Tibial nerve (tissue), 3 donors: ENCODE results near the gene ASXL3.

Source experiments
- POLR2A ChIP-seq, 2 donors: fragments of 450-650 bp; IDR thresholded peaks; one replicate each; pipeline ENCODE4 v1.6.1; 2017; ENCODE audit warnings: antibody characterized with exemption in 2 of 2, mild to moderate bottlenecking in 2 of 2, moderate library complexity in 2 of 2
- TF ChIP-seq, protein P1 (sequence below), 5 experiments: fragments of 200-600 bp in 3 of 5; fragments of 450-650 bp in 2 of 5; sonication (generic) in 3 of 5; IDR thresholded peaks; one replicate each; pipeline ENCODE4 v1.5.1; 2016 to 2019; ENCODE audit warnings: antibody characterized with exemption in 5 of 5, mild to moderate bottlenecking in 3 of 5, moderate library complexity in 2 of 5

- TF ChIP-seq, protein P1, sequence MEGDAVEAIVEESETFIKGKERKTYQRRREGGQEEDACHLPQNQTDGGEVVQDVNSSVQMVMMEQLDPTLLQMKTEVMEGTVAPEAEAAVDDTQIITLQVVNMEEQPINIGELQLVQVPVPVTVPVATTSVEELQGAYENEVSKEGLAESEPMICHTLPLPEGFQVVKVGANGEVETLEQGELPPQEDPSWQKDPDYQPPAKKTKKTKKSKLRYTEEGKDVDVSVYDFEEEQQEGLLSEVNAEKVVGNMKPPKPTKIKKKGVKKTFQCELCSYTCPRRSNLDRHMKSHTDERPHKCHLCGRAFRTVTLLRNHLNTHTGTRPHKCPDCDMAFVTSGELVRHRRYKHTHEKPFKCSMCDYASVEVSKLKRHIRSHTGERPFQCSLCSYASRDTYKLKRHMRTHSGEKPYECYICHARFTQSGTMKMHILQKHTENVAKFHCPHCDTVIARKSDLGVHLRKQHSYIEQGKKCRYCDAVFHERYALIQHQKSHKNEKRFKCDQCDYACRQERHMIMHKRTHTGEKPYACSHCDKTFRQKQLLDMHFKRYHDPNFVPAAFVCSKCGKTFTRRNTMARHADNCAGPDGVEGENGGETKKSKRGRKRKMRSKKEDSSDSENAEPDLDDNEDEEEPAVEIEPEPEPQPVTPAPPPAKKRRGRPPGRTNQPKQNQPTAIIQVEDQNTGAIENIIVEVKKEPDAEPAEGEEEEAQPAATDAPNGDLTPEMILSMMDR (IDR thresholded peaks at IDR 0.05), result no peak
- no peak for TF ChIP-seq POLR2A (IDR thresholded peaks at IDR 0.05)
These were observed 74.6 kb downstream of the ASXL3 start for GRCh38 chr18:33652635-33653034.
